Stimulated activated CD8-positive, alpha-beta memory T cell treated with anti-CD3 and anti-CD28 coated beads, Interleukin-2, amount 100 ng/mL, for 48 hours (primary cell): Measurements from ENCODE around the gene RIN3.

Experiments used
- DNase-seq, 2 donors: peaks; one replicate each; pipeline ENCODE4 v3.0.0-alpha.2; 2020; ENCODE audit warnings: low read depth in 2 of 2

RIN3 gene

DNA sequence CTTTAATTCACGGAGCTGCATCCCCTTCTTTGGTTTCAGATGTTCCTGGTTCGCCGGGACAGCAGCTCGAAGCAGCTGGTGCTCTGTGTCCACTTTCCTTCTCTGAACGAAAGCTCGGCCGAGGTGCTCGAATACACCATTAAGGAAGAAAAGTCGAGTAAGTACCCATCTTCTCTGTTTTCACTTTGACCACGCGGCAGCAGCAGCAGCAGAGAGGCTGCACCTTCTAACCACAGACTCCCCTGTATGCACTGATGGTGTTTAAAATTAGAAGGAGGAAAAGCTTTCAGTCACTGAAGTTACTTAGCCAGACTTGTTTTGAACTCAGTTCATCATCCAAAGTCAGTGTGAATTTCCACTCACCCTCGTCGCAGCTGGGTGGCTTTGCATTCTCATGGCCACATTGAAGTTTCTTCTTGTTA lies 63.8 kb downstream of the RIN3 start:
- no peak for DNase-seq

- no peak for DNase-seq
Measured at GRCh38 chr14:92578511-92578910, 64.9 kb downstream of the RIN3 start.

- DNase-seq: no peak
Measured at GRCh38 chr14:92579244-92579936, 65.8 kb downstream of the RIN3 start.

DNA sequence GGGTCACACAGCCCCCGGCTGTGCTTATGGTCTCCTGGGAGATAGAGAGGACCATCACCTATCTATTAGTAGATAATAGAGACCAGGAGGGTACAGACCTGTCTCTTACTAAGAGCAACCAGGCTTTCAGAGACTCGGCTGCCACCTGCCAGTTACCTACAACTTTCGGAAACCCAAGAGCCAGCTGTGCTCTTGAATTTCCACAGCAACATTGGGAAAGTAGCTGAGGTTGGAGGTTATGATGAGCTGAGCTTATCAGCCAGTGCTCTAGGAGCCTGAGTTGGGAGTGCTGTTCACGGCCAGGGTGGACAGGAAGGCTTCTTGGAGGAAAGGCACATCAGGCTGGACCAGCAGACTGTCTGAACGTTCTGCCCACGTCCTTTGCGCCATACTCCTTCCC lies 67.6 kb downstream of the RIN3 start:
- DNase-seq: no peak

DNA sequence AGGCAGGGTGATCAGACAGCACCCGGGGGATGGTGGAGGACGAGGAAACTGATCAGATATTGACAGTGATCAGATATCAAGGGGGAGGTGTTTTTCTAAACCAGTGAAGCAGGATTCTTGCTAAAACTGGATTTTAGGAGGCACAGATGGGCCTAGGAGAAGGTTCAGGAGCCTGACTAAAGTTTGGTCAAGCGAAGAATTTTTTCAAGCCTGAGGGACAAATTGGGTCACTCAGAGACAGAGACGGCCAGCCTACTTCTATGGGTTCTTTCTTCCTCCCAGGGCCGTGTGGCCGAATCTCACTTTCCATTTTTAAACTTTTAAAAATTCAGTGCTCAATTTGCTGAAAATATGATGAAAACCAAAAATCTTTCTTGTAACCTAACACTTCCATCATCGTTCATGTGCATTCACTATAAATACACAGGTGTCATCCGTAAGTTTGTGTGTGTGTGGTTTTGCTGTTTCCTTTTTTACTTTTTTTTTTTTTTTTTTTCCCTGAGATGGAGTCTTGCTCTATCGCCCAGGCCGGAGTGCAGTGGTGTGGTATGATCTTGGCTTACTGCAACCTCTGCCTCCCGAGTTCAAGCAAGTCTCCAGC lies 68.5 kb downstream of the RIN3 start:
- DNase-seq: no peak

DNA sequence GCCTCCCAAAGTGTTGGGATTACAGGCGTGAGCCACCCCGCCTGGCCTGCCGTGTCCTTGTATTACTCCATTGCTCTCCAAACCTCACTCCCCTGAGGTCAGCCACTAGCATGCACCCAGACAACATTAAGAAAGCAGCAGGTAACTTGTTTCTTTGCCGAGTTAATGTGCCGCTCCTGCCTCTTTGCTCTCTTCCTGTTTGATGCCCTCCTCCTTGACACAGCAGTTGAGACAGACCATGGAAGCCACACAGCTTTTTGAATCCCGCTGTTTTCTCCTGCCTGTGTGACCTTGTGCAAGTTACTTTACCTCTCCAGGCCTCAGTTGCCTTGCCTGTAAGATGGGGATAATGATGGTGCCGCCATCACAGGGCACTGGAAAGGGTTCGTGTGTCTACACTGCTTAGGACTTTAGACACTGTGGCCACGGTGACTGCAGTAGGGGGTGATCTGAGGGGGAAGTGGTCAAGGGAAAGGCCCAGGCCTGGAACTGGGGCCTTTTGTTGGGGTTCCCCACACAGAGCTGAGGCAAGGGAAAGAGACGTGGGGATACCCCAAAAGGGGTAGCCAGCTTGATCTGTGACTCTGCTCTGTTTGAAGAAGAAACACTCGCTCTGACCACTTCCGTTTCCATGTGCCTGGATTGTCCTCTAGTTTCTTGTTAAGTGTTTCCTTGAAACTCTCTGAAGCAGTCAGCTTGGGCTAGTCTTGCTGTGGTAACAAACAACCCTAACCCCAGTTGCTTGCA lies 69.3 kb downstream of the RIN3 start:
- DNase-seq: peak in 1 of 2 donors; percentile 27

GRCh38 chr14:92584220-92584619 lies 70.6 kb downstream of the RIN3 start:
- no peak for DNase-seq

- DNase-seq: no peak
Measured at GRCh38 chr14:92584816-92585215, 71.2 kb downstream of the RIN3 start.

DNA sequence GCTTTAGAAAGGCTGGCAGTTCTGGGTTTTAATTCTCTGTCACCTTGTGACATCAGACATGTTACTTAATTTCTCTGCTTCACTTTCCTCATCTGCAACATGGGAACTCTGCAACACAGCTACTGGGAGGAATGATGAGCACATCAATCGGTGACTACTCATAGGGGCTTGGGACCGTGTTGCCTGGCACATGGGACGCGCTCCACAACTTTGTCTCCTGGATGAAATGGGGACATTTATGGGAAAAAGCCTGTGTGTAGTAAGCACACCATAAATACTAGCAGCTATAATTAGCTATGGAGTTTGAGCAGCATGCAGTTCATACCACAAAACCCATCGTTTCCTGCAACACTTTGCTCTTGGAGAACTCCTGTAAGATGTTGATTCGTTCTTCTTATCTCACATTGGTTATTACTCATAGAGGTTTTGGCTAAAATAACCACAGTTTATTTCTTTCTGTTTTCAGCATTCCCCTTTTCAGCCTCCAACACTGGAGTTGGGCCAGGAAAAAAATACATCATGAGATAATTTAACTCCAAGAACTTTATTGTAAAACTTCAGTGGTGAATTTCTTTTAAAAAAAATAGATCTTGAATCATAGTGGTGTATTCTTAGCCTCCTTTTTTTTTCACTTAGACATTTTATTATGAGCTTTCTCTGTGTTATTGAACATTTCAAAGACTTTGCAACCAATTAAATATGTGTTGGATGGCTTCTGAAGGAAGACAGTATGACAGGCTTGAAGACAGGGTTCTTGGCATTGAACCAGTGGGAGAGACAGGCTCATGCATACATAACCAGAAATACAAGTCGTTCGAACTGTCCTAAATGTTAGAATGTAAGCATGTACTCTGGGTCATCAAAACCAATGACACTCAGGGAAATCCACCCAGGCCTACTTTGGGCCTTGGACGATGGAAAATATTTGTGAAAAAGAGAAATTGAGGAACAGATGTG lies 72.7 kb downstream of the RIN3 start:
- no peak for DNase-seq

DNA sequence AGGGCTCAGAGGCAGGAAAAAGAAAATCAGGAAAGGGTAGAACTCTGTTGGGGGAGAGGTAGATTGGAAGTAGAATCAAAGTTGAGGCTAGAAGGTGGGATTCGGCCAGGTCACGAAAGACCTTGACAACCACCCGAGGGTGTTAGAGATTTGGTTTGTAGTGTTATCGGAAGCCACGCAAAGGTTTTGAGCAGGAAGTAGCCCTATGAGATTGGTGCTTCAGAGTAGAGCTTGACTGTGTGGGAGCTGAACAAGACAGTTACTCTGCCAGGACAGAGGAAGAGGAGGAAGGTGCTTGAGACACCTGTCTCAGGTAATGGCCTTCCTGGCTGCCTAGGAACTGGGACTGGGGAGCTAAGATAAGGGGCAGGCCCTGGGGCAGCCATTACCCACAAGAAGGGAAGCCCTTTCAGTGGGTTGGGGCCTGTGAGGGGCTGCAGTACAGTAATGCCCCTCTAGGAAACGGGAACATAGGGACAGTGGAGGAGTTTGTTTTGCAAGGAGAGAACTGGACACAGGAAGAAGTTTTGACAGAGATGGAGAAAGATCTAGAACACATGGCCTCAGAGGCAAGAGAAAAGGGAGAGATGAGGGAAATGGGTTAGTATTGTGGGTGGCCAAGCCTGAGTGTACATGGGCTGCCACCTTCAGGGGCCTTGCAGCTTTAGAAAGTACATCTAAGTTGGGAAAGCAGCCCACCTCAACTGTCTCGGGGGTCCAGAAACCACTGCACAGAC lies 73.5 kb downstream of the RIN3 start:
- no peak for DNase-seq

DNA sequence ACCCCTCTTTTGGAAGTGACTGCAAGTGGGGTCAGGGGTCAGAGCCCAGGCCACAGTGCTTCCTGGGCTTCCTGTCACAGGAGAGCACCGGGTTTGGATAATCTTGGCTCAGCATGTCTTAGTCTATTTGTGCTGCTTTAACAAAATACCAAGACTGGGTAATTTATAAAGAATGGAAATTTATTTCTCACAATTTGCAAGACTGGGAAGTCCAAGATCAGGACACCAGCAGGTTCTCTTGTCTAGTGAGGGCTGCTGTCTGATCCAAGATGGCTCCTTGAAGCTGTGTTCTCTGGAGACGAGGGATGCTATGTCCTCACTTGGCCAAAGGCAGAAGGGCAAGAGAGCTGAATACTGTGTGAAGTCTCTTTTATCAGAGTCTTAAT lies 74.1 kb downstream of the RIN3 start:
- no peak for DNase-seq

DNA sequence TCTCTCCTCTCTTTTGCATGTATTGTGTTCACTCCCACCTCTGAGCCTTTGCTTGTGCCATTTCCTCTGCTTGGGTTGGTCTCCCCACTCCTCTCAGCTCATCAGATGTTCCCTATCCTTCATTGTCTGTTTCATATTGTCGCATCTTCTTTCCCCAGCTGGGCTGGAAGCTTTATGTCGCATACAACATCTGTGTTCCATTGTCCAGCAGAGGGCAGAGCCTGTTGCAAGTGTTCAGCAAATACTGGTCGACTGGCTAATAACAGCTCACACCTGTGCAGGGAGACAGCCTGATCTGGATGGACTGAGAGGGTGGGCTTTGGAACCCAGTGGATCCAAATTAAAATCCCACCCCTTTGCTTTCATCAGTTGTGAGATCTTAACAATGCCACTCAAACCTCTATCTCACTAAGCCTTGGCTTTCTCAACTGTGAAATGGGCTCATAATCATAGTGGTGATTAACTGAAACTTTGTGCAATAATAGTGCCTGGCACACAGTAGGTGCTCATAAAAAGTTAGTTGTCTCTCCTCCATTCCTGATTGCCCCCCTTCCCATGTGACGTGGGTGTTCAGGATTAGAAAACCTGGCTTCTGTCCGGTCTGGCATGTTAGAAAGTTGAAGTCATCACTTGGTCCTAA lies 75.8 kb downstream of the RIN3 start:
- DNase-seq: no peak

DNA sequence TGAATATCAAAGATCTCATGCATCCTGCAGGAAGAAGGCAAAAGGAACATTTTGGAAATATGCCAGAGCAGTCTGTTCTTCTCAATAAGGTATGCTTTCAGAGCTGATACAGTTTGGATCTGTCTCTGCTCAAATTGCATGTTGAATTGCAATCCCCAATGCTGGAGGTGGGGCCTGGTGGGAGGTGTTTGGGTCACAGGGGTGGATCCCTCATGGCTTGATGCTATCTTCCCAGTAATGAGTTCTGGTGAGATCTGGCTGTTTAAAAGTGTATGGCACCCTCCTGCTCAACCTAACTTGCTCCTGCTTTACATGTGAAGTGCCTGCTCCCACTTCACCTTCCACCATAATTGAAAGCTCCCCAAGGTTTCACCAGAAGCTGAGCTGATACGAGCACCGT lies 76.6 kb downstream of the RIN3 start:
- no peak for DNase-seq

- no peak for DNase-seq
Measured at GRCh38 chr14:92590941-92591340, 77.4 kb downstream of the RIN3 start.

DNA sequence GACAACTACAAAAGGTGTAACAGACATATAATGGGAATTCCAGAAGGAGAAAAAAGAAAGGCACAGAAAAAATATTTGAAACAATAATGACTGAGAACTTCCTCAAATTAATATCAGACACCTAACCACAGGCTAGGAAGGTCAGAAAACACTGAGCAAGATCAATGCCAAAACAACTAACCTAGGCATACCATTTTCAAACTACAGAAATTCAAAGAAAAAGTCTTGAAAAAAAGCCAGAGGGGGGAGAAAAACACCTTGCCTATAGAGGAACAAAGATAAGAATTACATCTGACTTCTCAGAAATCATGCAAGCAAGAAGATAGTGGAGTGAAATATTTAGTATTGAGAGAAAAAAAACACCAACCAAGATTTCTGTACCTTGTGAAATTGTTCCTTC lies 77.8 kb downstream of the RIN3 start:
- no peak for DNase-seq

GRCh38 chr14:92595267-92595666 lies 81.7 kb downstream of the RIN3 start:
- DNase-seq: no peak

DNA sequence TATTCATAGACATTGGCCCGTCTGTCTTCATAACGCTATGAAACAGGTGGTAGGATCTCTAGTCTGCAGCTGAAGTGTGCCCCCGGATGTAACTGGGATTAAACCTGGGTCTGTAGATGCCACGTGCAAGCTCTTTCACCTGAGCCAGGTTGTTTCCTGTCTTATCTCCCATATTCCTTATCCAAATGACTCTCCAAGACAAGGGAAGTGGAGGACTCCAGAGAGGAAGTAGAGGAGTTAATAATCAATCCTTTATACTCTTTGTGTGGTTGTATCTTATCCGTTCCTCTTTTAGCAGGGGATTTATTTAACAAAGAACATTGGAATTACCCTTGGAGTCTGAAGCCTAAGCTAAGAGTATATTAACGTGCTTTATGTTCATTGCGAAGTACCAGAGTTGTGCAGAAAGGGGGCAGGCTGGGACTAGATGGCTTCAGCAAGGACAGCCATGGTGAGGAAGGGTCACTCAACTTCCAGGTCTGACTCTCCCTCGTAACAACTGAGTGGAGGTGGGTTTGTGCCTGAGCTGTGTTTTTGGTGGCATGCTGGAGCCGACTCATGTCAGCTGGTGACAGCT lies 82.8 kb downstream of the RIN3 start:
- no peak for DNase-seq

DNA sequence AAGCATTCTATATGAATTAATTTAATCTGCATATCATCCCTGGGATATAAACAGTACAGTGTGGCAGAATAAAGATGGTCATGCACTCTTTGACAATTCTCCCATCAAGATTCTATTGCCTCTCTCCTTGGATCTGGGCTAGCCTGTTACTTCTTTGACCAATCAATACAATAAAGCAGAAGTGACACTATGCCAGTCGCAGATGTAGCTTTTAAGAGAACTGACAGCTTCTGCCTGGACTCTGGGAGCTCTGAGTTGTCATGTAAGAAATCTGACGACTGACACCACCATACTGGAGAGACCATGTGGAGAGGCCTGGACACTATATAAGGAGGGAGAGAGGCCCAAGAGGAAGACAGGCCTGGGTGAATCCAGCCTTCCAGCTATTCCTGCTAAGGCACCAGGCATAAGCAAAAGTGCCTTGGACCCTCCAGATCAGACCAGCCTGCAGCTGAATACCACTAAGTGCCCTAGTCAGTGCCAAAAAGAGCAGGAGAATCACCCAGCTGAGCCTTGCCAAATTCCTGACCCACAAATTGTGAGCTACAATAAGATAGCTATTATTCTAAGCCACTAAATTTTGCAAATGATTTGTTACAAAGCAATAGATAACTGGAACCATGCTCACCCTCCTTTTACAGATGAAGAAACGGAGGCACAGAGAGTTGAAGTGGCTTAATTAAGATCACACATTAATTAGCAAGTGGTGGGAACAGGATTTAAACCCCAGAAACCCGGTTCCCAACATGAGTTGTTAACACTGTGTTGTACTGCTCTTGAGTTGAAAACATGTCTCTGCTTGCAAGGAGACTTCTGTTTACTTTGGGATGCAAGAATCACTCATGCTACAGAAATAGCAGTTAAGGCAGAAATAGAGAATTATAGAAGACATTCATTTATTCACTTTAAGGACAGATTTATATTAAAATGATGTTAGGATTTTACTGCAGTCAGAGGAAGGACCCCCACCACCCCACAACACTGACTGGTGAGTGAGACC lies 84.6 kb downstream of the RIN3 start:
- no peak for DNase-seq

- no peak for DNase-seq
Measured at GRCh38 chr14:92599811-92600210, 86.2 kb downstream of the RIN3 start.
